ENCODE measurements around the gene PARD3.
A peak's percentile ranks its signal among the peaks of the same experiment; 100 is the strongest.

Gene PARD3

DNA sequence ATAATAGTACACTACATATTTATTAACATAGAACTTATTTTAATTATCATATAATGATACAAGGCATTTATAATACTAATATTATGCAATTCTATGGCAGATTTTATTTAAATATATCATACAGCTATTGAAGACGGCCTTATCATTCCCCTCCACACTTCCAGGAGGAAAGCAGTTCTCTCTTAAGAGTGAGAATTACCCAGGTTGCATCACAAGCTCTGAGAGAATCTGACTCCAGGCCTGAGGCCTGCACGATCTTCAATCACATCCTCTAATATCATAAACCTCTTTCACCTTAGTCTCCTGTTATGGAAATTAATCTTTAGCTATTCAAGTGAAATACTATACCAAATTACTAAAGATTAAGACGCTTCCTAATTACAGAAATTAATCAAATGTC is 564.4 kb downstream of the PARD3 start:
- no peak for DNase-seq (ENCODE audit: low spot score)

DNA sequence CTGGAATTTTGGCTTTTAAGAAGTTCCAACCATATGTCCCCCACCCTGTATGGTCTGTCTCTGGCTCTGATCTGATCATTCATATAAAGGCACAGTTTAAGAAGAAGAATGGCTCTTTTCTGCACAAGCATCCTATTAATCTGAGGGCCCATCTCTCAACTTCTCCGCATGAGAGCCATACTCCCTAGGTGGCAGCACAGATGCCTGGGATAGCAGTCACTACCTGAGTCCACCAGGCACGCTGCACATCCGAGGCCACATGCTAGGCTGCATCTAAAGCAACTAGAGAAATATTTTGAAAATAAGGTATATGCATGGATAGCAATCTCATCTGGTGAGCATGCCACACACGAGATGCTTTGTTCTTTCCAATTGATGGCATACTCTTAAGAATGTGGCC is 565.5 kb downstream of the PARD3 start:
- DNase-seq (ENCODE audit: low spot score) = peak; percentile 17

DNA sequence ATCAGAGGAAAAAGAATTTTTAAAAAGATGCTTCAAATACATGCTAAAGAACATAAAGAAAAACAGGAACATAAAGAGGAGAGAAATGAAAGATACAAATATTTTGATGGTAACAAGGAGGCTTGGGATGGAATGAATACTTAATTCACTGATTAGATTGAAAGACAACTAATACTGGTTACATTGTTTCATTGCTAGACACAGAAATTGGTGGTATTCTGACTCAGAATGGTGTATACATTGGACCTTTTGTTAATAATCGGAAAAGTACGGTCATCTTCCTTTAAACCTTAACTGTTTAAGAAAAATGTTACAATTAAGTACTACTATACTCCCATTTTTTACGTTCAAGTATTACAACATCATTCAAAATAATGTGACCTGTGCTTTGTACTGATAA is 567.5 kb downstream of the PARD3 start:
- no peak for DNase-seq (ENCODE audit: low spot score)

DNA sequence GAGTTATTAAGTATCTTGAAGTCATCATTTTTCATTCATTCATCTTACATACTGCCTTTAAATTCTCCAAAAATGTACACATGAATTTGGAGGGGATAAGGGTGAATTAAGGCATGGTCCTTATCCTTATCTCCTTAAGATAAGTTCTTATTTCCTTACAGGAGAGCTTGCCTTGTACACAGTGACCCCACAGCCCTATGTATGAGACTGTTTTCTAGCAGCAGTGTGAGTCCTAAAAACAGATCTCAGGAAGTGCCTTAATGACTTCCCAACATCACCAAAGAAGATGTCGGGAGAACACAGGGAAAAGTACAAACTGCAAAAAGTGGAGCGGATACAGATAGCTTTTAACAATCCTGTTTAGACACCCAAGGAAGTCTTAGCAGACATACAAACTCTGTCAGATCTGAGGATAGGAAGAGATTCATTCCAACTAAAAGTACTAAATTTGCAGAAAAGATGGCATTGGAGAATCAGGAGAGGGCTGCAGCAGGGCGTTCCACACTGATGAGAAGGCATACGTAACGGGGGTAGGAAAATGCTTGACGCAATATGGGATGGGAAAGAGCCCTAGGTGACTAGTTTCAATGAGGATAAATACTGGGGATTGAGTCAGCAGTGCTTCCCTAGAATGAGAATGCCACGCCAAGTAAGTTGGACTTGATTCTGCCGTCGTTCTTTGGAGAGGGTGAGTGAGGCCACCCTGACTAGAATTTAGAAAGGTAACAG is 570.2 kb downstream of the PARD3 start:
- DNase-seq (ENCODE audit: low spot score) = no peak

DNA sequence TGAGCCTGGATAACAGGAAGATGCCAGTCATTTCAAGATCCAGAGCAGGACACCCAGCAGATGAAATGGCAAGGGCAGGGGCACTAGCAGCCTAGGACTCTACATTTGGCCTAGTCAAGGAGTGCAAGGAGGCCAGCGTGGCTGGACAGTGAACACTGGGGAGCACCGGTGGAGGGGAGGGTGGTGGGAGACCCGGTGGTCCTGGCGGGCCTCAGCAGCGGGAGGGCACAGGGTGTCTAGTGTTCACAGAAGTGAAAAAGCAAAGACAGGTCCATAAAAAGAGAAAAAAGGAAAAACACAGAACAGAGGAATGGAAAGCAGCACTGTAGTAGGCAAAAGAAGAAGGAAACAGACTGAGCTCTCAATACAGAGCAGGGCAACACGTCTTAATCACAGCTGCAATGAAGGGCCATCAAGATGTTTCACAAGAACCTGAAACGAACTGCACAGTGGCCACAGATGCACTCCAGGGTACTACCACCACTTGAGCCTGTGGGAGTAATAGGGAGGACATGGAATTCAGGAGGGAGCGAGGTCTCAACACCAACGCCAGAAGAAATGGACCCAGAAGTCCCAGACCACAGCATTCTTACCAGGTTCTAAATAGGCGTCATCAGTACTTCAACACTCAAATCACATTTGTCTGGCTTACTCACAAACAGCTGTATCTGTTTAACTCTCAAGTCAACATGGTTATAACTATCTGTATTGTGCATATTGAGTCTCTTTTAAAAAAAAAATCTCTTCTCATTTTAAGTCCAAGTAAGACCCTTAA is 573.7 kb downstream of the PARD3 start:
- DNase-seq (ENCODE audit: low spot score) = no peak

DNA sequence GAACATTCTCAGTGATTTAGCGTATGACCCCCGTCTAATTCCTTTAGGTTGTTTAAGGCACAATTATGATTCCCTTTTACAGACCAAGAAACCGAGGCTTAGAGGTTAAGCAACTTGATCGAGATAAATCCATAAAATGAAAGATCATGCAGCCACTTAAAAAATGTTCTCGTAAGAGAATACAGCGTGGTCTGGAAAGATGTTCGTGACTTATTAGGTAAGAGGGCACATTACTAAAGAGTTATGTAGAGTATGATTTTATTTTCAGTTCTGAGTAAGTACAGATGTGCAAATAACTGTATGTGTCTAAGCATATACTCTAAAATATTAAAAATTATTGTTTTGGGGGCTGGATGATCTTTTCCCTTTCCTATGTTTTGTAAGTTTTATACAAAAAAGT is 575.1 kb downstream of the PARD3 start:
- DNase-seq (ENCODE audit: low spot score) = no peak

- no peak for DNase-seq (ENCODE audit: low spot score)
Measured at GRCh38 chr10:34237898-34238455, 577.1 kb downstream of the PARD3 start.

DNA sequence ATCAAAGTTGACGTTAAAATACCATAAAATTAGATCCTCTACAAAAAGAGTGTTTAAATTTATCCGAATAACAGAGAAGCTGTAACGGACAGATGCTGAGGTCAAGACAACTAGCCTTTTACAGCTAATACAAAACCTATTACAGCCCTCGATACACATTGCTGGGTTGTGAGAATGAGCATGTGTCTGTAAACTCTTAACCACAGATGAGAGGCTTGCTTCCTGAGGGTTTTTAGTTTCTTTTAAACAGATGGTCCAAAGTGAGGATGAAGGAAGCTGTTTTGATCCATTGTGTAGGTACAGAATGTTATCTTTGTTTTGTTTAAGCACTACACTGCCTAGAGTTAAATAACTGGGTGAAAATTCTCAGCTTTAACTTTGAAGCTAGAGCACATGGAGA is 578.2 kb downstream of the PARD3 start:
- DNase-seq (ENCODE audit: low spot score) = no peak

DNA sequence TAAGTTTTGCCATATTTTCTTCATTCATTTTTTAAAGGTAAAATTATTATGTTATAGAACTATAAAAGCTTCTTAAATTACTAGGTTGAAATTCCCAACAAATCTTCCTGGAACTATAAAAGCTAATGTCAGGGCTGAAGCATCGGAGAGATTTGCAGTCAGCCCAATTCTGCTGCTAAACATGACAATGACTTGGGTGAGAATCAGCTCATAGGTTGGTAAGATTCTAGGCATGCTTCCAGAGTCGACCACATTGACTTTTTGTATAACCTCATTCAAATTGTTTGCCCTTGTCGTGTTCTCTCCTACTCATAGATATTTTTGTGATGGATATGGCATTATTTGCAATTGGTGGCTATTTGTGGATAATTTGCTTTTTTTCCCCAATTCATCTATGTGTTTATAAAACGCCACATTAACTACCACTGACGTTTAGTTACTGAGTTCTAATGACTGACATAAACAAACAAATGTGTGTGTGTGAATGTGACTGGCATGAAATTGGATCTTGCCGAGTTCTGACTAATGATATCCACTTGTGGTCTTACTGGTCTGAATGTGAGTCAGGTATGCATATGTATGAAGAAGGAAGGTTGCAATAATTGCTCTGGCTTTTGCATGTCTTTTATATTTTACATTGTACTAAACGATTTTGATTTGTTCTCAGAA is 579.8 kb downstream of the PARD3 start:
- DNase-seq (ENCODE audit: low spot score) = peak; percentile 65

DNA sequence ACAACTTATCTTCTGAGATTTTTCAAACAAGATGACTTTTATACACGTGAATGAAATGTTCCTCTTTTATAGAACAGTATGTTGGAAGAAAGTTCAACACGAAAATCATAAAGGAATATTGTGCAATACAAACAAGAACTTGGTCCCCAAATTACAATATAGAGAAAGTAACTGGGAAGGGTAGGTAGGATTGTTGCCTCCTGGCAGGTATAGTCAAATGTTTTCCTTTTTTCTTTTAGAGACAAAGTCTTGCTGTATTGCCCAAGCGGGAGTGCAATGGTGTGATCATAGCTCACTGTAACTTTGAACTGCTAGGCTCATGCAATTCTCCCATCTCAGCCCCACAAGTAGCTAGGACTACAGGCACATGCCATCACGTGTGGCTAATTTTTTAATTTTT is 582.6 kb downstream of the PARD3 start:
- DNase-seq (ENCODE audit: low spot score) = no peak

GRCh38 chr10:34231441-34232180 is 583.5 kb downstream of the PARD3 start:
- DNase-seq (ENCODE audit: low spot score) = no peak

DNA sequence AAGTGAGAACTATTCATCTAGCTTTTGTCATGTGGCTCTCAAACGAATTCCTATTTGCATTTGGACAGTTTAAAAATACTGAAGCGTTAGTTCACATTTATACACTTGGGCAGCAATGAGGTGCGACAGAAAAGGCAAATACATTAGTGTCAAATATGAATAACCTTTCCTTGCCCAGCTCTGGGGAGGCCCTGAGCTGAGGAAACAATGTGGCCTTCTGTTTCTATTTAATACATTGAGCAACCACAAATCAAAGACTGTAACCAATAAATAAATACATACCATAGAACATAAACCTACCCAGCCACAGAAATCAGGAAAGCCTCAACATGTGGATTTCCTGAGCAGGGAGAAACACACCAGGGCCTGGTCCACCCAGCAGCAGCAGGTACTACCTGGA is 585.2 kb downstream of the PARD3 start:
- no peak for DNase-seq (ENCODE audit: low spot score)

- no peak for DNase-seq (ENCODE audit: low spot score)
Measured at GRCh38 chr10:34228066-34228465, 587.0 kb downstream of the PARD3 start.

DNA sequence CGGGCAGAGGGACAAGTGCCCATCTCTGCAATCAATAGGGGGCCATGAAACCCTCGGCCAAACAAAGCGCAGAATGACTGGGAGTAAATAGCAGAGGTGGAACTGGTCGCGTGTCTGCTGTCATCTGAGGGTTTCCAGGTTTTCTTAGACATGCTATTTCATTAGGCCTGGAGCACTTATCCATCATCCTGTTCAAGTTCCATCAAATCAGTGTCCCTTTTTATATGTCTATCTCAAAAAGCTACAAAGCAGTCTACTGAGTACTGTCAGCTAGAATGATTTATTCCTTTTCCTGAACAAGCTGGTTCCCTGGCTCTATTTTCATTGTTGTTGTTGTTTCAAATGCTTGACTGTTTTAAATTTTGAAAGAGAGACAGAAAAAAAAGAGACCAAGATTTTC is 590.5 kb downstream of the PARD3 start:
- DNase-seq (ENCODE audit: low spot score) = no peak

DNA sequence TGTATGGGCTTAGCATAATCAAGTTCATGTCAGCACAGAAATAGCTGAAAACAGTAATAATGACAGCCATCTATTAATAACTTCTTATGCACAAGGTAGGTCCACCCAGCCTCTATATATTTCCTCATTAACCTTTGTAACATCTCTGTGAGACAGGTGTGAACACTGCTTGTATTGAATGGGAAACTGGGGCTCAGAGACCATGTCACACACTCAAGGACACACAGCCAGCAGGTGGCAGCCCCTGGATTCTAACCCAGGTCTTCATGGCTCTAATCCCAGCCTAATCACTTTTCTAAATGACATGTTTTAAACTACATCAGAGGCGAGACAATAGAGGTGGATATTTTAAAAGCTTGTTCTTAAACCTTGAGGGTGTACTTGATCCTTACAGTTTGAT is 591.4 kb downstream of the PARD3 start:
- no peak for DNase-seq (ENCODE audit: low spot score)

DNA sequence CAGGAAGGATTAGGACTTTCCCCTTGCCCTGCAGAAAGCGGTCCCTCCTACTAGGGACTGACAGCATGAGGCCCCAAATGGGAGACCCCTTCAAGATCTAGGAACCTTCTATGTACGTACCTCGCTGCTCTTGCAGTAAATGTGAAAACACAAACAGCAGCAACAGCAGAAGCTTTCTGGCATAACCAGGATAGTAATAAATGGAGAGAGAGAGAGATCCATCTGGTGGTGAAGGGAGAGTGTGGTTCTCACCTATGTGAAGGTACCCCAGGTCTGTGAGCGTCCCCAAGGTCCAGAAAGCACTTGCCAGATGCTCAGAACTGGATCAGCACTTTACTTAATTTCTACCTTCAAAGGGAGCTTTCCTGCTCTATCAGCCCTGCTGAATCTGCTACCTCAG is 592.7 kb downstream of the PARD3 start:
- no peak for DNase-seq (ENCODE audit: low spot score)

- peak; percentile 15 for DNase-seq (ENCODE audit: low spot score)
Measured at GRCh38 chr10:34219753-34220548, 595.1 kb downstream of the PARD3 start.

- DNase-seq (ENCODE audit: low spot score) = no peak
Measured at GRCh38 chr10:34217524-34217923, 597.6 kb downstream of the PARD3 start.

- no peak for DNase-seq (ENCODE audit: low spot score)
Measured at GRCh38 chr10:34216348-34216945, 598.6 kb downstream of the PARD3 start.

DNA sequence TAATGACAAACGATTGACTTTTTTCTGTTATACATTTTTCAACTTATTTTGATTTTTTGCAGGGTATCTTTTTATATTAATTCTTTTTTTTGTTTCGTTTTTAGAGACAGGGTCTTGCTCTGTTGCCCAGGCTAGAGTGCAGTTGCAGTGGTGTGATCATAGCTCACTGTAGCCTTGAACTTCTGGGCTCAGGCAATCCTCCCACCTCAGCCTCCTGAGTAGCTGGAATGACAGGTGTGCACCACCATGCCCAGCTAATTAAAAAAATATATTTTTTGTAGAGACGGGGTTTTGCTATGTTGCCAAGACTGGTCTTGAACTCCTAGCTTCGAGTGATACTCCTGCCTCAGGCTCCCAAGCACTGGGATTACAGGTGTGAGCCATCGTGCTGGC is 601.3 kb downstream of the PARD3 start:
- DNase-seq (ENCODE audit: low spot score) = no peak

All from SW480 (cell line).